Neural progenitor cell (in vitro differentiated cells): ENCODE results near the gene GMDS. TPM values are rescaled to one million over a fixed set of nuclear protein-coding genes. Genes with fewer than 3 reads are reported as not detected.

Experiments used
- DNase-seq: peaks from one replicate; pipeline ENCODE4 v3.0.0-alpha.2; 2016; ENCODE audit warnings: low spot score
- H2AFZ ChIP-seq: fragments of 200-600 bp; sonication (generic); replicated peaks from 2 replicates; pipeline ENCODE4 v1.6.1; 2016; ENCODE audit warnings: antibody characterized with exemption
- H3F3A ChIP-seq: fragments of 200-600 bp; sonication (generic); 2 replicates; pipeline ENCODE4 v1.6.1; 2016; ENCODE audit warnings: antibody characterized with exemption, low read depth
- H3K27ac ChIP-seq: fragments of 200-600 bp; sonication (generic); 2 replicates; pipeline ENCODE4 v1.5.1; 2016; ENCODE audit warnings: mild to moderate bottlenecking
- H3K27me3 ChIP-seq: fragments of 200-600 bp; sonication (generic); 2 replicates; pipeline ENCODE4 v1.6.1; 2016; ENCODE audit warnings: mild to moderate bottlenecking, moderate library complexity
- H3K36me3 ChIP-seq: fragments of 200-600 bp; sonication (generic); 2 replicates; pipeline ENCODE4 v1.5.1; 2016
- H3K4me1 ChIP-seq: fragments of 200-600 bp; sonication (generic); 2 replicates; pipeline ENCODE4 v1.6.1; 2016; ENCODE audit warnings: mixed run types
- H3K4me2 ChIP-seq: fragments of 200-600 bp; sonication (generic); 2 replicates; pipeline ENCODE4 v1.6.1; 2016
- H3K4me3 ChIP-seq: fragments of 200-600 bp; sonication (generic); 2 replicates; pipeline ENCODE4 v1.5.1; 2016
- H3K79me2 ChIP-seq: fragments of 200-600 bp; sonication (generic); 2 replicates; pipeline ENCODE4 v1.6.1; 2016; ENCODE audit warnings: low read depth
- H3K9ac ChIP-seq: fragments of 200-600 bp; sonication (generic); 2 replicates; pipeline ENCODE4 v1.6.1; 2016
- H3K9me3 ChIP-seq: fragments of 200-600 bp; sonication (generic); 2 replicates; pipeline ENCODE4 v1.5.1; 2016; ENCODE audit warnings: low read depth
- H4K20me1 ChIP-seq: fragments of 200-600 bp; sonication (generic); 2 replicates; pipeline ENCODE4 v1.6.1; 2016; ENCODE audit warnings: low read depth
- H3K27ac Mint-ChIP-seq: 3 replicates; pipeline ENCODE4 v1.8.0; 2021; ENCODE audit warnings: mixed read lengths
- H3K27me3 Mint-ChIP-seq: 2 replicates; pipeline ENCODE4 v1.8.0; 2022; ENCODE audit warnings: low read depth, mild to moderate bottlenecking, inconsistent platforms, moderate library complexity, mixed read lengths; ENCODE audit not compliant: insufficient read depth
- H3K36me3 Mint-ChIP-seq: 3 replicates; pipeline ENCODE4 v1.8.0; 2021; ENCODE audit warnings: mixed read lengths
- H3K4me1 Mint-ChIP-seq: 3 replicates; pipeline ENCODE4 v1.8.0; 2021; ENCODE audit warnings: mixed read lengths
- H3K4me3 Mint-ChIP-seq: 3 replicates; pipeline ENCODE4 v1.8.0; 2021; ENCODE audit warnings: mild to moderate bottlenecking, moderate library complexity, mixed read lengths
- H3K9me3 Mint-ChIP-seq: 3 replicates; pipeline ENCODE4 v1.8.0; 2020; ENCODE audit warnings: mixed read lengths
- CTCF ChIP-seq: fragments of 200-600 bp; sonication (generic); IDR thresholded peaks from 2 replicates; pipeline ENCODE4 v1.5.1; 2017; ENCODE audit warnings: antibody characterized with exemption, mild to moderate bottlenecking
- EZH2 ChIP-seq: fragments of 200-600 bp; sonication (generic); IDR thresholded peaks from 2 replicates; pipeline ENCODE4 v1.6.1; 2017; ENCODE audit warnings: antibody characterized with exemption, mild to moderate bottlenecking, moderate library complexity
- EZH2phosphoT487 ChIP-seq: fragments of 200-600 bp; sonication (generic); IDR thresholded peaks from 2 replicates; pipeline ENCODE4 v1.6.1; 2017; ENCODE audit warnings: antibody characterized with exemption
- total RNA-seq: library from RNA; depleted of rRNA; stranded (reverse); fragments of >200 nt; gene quantifications from 2 replicates; pipeline ENCODE4 v1.2.3, GENCODE V29; 2015; ENCODE audit warnings: low replicate concordance

GMDS gene
- total RNA-seq: 9.4 and 22.6 TPM in 2 replicates

DNA sequence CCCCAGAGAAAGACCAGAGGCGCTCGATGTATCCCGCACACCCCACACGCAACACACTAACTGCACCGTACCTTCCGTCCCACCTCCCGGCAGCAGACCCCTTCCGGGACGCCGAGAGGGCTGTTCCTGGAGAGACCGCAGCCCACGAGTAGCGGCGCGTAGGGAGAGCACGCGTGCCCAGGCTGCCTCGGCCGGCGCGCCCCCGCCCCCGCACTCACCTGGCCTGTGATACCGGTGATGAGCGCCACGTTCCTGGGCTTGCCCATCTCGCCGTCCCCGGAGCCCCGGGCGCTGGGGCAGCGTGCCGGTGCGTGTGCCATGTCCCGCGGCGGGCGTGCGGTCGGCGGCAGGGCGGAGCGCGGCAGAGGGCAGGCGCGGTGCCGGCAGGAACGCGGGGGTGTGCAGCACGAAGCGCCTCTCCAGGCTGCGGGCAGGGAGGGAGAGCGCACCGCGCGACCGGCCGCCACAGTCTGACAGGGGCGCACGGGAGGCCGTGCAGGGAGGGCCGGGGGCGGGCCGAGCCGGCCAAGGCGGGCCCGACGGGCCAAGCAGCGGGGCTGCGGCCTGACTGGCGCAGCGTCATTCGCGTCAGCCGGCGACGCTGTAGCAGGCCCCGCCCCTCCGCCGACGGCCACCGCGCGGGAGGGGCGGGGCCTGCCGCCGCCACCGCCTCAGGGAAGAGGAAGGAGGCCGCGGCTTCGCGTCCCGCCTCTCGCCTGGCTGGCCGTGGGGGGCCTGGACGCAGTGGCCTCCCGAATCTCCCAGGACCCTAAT is at the start of gene GMDS:
Gene GMDS (minus strand): TSS at position 503 of the 774 bp plus-strand sequence.
- H3K27me3 Mint-ChIP-seq: peaks cover 14% of the 10 kb centered on the region
- Histone ChIP-seq H3K9ac (peak within 1 kb of the TSS; percentile 50), H3K27ac (no peak within 1 kb of the TSS), H3K4me2 (peak within 1 kb of the TSS; percentile 96), H4K20me1 (no peaks in the 10 kb centered on the region), H3K79me2 (peaks cover 14% of the 10 kb centered on the region), H3K4me3 (peak within 1 kb of the TSS; percentile 73), H3K9me3 (no peaks in the 10 kb centered on the region), H3K4me1 (peaks cover 6% of the 10 kb centered on the region), H3F3A (peaks cover 4% of the 10 kb centered on the region), H3K36me3 (no peaks in the 10 kb centered on the region), H2AFZ (peak within 1 kb of the TSS; percentile 99), H3K27me3 (peaks cover 17% of the 10 kb centered on the region)
- peak; percentile 97 for DNase-seq
- peaks cover 4% of the 10 kb centered on the region for H3K36me3 Mint-ChIP-seq
- TF ChIP-seq EZH2phosphoT487: no peak
- TF ChIP-seq CTCF: no peak
- TF ChIP-seq EZH2: no peak
- no peaks in the 10 kb centered on the region for H3K9me3 Mint-ChIP-seq
- peak within 1 kb of the TSS; percentile 94 for H3K4me3 Mint-ChIP-seq
- peaks cover 27% of the 10 kb centered on the region for H3K4me1 Mint-ChIP-seq
- H3K27ac Mint-ChIP-seq: peak within 1 kb of the TSS; percentile 65

DNA sequence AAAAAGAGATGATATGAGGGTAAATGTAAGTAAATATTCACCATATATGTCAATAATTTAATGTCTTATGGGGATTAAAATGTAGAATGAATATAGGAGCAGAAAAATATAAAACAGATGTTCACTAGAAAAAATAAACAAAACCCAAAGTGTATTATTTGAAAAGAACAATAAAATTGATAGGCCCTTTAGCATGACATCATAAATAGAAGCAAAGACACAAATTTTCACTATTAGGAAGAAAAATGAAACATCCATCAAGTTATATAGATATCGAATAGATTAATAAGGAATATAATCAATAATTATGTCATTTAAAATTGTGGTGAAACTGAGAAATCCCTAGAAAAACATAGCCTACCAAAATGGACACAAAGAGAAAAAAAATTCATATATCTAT is 40.1 kb upstream of the GMDS start:
- DNase-seq: no peak
- Histone ChIP-seq H3K4me1 (no peaks in the 10 kb centered on the region), H3K27me3 (no peaks in the 10 kb centered on the region), H3K36me3 (peaks cover 3% of the 10 kb centered on the region), H3K79me2 (no peaks in the 10 kb centered on the region), H3K9me3 (no peaks in the 10 kb centered on the region), H3K27ac (no peak overlapping the region), H3K9ac (no peak overlapping the region), H3K4me3 (no peak overlapping the region), H3K4me2 (no peak overlapping the region), H3F3A (no peaks in the 10 kb centered on the region), H4K20me1 (no peaks in the 10 kb centered on the region), H2AFZ (no peak overlapping the region)
- Mint-ChIP-seq H3K9me3 (peaks cover 44% of the 10 kb centered on the region), H3K27me3 (no peaks in the 10 kb centered on the region), H3K27ac (no peak overlapping the region), H3K4me3 (no peak overlapping the region), H3K4me1 (no peaks in the 10 kb centered on the region), H3K36me3 (peaks cover 12% of the 10 kb centered on the region)
- TF ChIP-seq EZH2 (no peak), EZH2phosphoT487 (no peak), CTCF (no peak)

GRCh38 chr6:2275892-2276242 is 30.5 kb upstream of the GMDS start:
- H3K9me3 Mint-ChIP-seq: peaks cover 18% of the 10 kb centered on the region
- H3K4me1 ChIP-seq: no peaks in the 10 kb centered on the region
- H3K27me3 ChIP-seq: no peaks in the 10 kb centered on the region
- no peak overlapping the region for H3K4me3 Mint-ChIP-seq
- H3K79me2 ChIP-seq: no peaks in the 10 kb centered on the region
- TF ChIP-seq CTCF (no peak), EZH2 (no peak), EZH2phosphoT487 (no peak)
- peaks cover 30% of the 10 kb centered on the region for H3K36me3 Mint-ChIP-seq
- no peak overlapping the region for H3K27ac ChIP-seq
- DNase-seq: no peak
- H3F3A ChIP-seq: no peaks in the 10 kb centered on the region
- H3K27me3 Mint-ChIP-seq: peaks cover 2% of the 10 kb centered on the region
- peaks cover 5% of the 10 kb centered on the region for H3K9me3 ChIP-seq
- no peaks in the 10 kb centered on the region for H3K4me1 Mint-ChIP-seq
- H3K9ac ChIP-seq: no peak overlapping the region
- H3K36me3 ChIP-seq: no peaks in the 10 kb centered on the region
- no peak overlapping the region for H3K27ac Mint-ChIP-seq
- no peak overlapping the region for H2AFZ ChIP-seq
- H3K4me2 ChIP-seq: no peak overlapping the region
- no peaks in the 10 kb centered on the region for H4K20me1 ChIP-seq
- H3K4me3 ChIP-seq: no peak overlapping the region
